HepG2 (cell line): ENCODE data around the gene TUBB3. TPM values are rescaled to one million over a fixed set of nuclear protein-coding genes. Genes with fewer than 3 reads are reported as not detected.
A peak's percentile ranks its signal among the peaks of the same experiment; 100 is the strongest.

ENCODE experiments used
- ATAC-seq: fragments of 200-7000 bp; cut with Tn5 transposase; 3 replicates; pipeline ENCODE4 v1.9.1; 2020; ENCODE audit warnings: mild to moderate bottlenecking, moderate library complexity
- BruUV-seq: library from RNA; stranded (reverse); fragments of 400-500 nt; replicated peaks from 2 replicates; lab custom pipeline; 2021; lab: Mats Ljungman, UMichigan
- CTCF ChIA-PET: fragments of 300-600 bp; formaldehyde crosslinking; extraction: SDS; loops from one replicate; lab custom pipeline; 2021; ENCODE audit warnings: low total read pairs, inconsistent platforms, low intra/inter-chr PET ratio; lab: Yijun Ruan, JAX
- POLR2A ChIA-PET: fragments of 350-600 bp; sonication (Branson Sonifier 250); formaldehyde crosslinking; loops from one replicate; lab custom pipeline; 2020; ENCODE audit warnings: antibody characterized with exemption, inconsistent platforms; lab: Yijun Ruan, JAX
- DNase-seq: peaks from one replicate; pipeline ENCODE4 v3.0.0-alpha.2; 2015; ENCODE audit warnings: low spot score
- FAIRE-seq: peaks from 3 replicates; lab custom pipeline; 2011; peaks lifted over from hg19 to GRCh38; lab: Jason Lieb, UNC
- H2AFZ ChIP-seq: one replicate; pipeline ENCODE4 v1.6.1; 2011; ENCODE audit warnings: low read length, inconsistent platforms
- H3K27ac ChIP-seq: fragments of 300-600 bp; 3 replicates; pipeline ENCODE4 v1.8.0; 2011; ENCODE audit warnings: mixed run types, mild to moderate bottlenecking, mixed read lengths, low read length, inconsistent platforms; ENCODE audit not compliant: insufficient read depth; ENCODE audit errors: extremely low read length
- H3K27me3 ChIP-seq, 2 experiments: fragments of 200-600 bp in 1 of 2; 2 replicates in 1 of 2; 3 replicates in 1 of 2; pipeline versions ENCODE4 v1.6.0 to v1.8.0; 2011; ENCODE audit warnings: low read length in 2 of 2, mild to moderate bottlenecking in 2 of 2, moderate library complexity in 2 of 2, inconsistent platforms in 1 of 2; ENCODE audit not compliant: insufficient read depth in 2 of 2, control insufficient read depth in 1 of 2
- H3K36me3 ChIP-seq, 2 experiments: fragments of 200-600 bp in 1 of 2; replicated peaks in 1 of 2; 2 replicates in 1 of 2; 3 replicates in 1 of 2; pipeline versions ENCODE4 v1.5.1 to v1.8.0; 2011; ENCODE audit warnings: low read length in 2 of 2, inconsistent platforms in 1 of 2; ENCODE audit not compliant: insufficient read depth in 2 of 2, control insufficient read depth in 1 of 2
- H3K4me1 ChIP-seq: 2 replicates; pipeline ENCODE4 v1.5.1; 2012; ENCODE audit warnings: low read length, inconsistent platforms; ENCODE audit not compliant: insufficient read depth
- H3K4me2 ChIP-seq: 2 replicates; pipeline ENCODE4 v1.6.0; 2011; ENCODE audit warnings: low read depth, low read length, inconsistent platforms
- H3K4me3 ChIP-seq, 3 experiments: fragments of 200-600 bp in 1 of 3; sonication (generic), shearing (Covaris generic) in 1 of 3; replicated peaks in 1 of 3; 2 replicates each; pipeline ENCODE4 v1.5.1; 2011 to 2016; ENCODE audit warnings: low read length in 3 of 3, inconsistent platforms in 2 of 3, low read depth in 2 of 3, mild to moderate bottlenecking in 2 of 3, control low read depth in 1 of 3, mixed read lengths in 1 of 3; ENCODE audit not compliant: insufficient read depth in 1 of 3
- H3K79me2 ChIP-seq: one replicate; pipeline ENCODE4 v1.6.1; 2011; ENCODE audit warnings: low read length, inconsistent platforms; ENCODE audit not compliant: insufficient read depth
- H3K9ac ChIP-seq: 2 replicates; pipeline ENCODE4 v1.6.0; 2011; ENCODE audit warnings: mild to moderate bottlenecking, low read depth, low read length, inconsistent platforms; ENCODE audit not compliant: insufficient read depth
- H3K9me3 ChIP-seq: 2 replicates; pipeline ENCODE4 v1.5.1; 2012; ENCODE audit warnings: mild to moderate bottlenecking, low read length
- H4K20me1 ChIP-seq: 2 replicates; pipeline ENCODE4 v1.6.0; 2011; ENCODE audit warnings: inconsistent platforms, mild to moderate bottlenecking, low read length, moderate library complexity; ENCODE audit not compliant: insufficient read depth
- ARID5B ChIP-seq: IDR thresholded peaks from 2 replicates; pipeline ENCODE4 v1.4.0; 2020; ENCODE audit warnings: mild to moderate bottlenecking, missing genetic modification reagents
- DMAP1 ChIP-seq: IDR thresholded peaks from 2 replicates; pipeline ENCODE4 v1.6.1; 2016
- NFYC ChIP-seq: IDR thresholded peaks from 2 replicates; pipeline ENCODE4 v1.6.1; 2016; ENCODE audit warnings: missing genetic modification reagents, missing compliant biosample characterization
- NR2C2 ChIP-seq: sonication (generic); formaldehyde crosslinking; IDR thresholded peaks from 2 replicates; pipeline ENCODE4 v1.4.0; 2020; ENCODE audit warnings: missing genetic modification reagents, mild to moderate bottlenecking, moderate library complexity, borderline replicate concordance
- SP2 ChIP-seq: sonication (generic); formaldehyde crosslinking; IDR thresholded peaks from 2 replicates; pipeline ENCODE4 v1.5.1; 2020; ENCODE audit warnings: mild to moderate bottlenecking, missing genetic modification reagents
- SP4 ChIP-seq: sonication (generic); formaldehyde crosslinking; IDR thresholded peaks from 2 replicates; pipeline ENCODE4 v1.8.1; 2023; ENCODE audit warnings: mild to moderate bottlenecking, missing genetic modification reagents
- THRA ChIP-seq: sonication (generic); formaldehyde crosslinking; IDR thresholded peaks from 2 replicates; pipeline ENCODE4 v1.4.0; 2020; ENCODE audit warnings: missing genetic modification reagents, borderline replicate concordance
- ZBTB21 ChIP-seq: sonication (generic); formaldehyde crosslinking; IDR thresholded peaks from 2 replicates; pipeline ENCODE4 v1.4.0; 2020; ENCODE audit warnings: missing genetic modification reagents
- ZGPAT ChIP-seq: IDR thresholded peaks from 2 replicates; pipeline ENCODE4 v1.6.1; 2016; ENCODE audit warnings: mild to moderate bottlenecking
- ZNF10 ChIP-seq: sonication (generic); formaldehyde crosslinking; IDR thresholded peaks from 2 replicates; pipeline ENCODE4 v1.4.0; 2020; ENCODE audit warnings: mild to moderate bottlenecking, low read depth, missing genetic modification reagents, borderline replicate concordance
- ZNF124 ChIP-seq: sonication (generic); formaldehyde crosslinking; IDR thresholded peaks from 2 replicates; pipeline ENCODE4 v1.4.0; 2020; ENCODE audit warnings: missing genetic modification reagents
- ZNF180 ChIP-seq: sonication (generic); formaldehyde crosslinking; IDR thresholded peaks from 2 replicates; pipeline ENCODE4 v1.4.0; 2020; ENCODE audit warnings: low read depth, missing genetic modification reagents, borderline replicate concordance
- ZNF687 ChIP-seq: sonication (generic); formaldehyde crosslinking; IDR thresholded peaks from 2 replicates; pipeline ENCODE4 v1.5.1; 2020; ENCODE audit warnings: mild to moderate bottlenecking, missing genetic modification reagents, moderate library complexity
- ZNF883 ChIP-seq: sonication (generic); formaldehyde crosslinking; IDR thresholded peaks from 2 replicates; pipeline ENCODE4 v1.5.1; 2020; ENCODE audit warnings: mild to moderate bottlenecking, missing genetic modification reagents; ENCODE audit errors: not compliant biosample characterization
- WGBS: methylation state at CpG from one replicate; pipeline ENCODE4 v1.1.6; 2017; ENCODE audit warnings: low lambda C conversion rate; 5-methylcytosine and 5-hydroxymethylcytosine counted together
- in situ Hi-C: cut with HindIII; loops from 2 replicates; pipeline ENCODE4 v1.10.0; 2017; ENCODE audit warnings: low pct_unique_long_range_greater_than_20kb; ENCODE audit not compliant: extremely low pct_ligation_motif_present
- intact Hi-C: fragments of 100-400 bp; cut with micrococcal nuclease; formaldehyde crosslinking; loops from one replicate; pipeline ENCODE4 v1.10.0; 2022; ENCODE audit not compliant: unreplicated experiment
- polyA plus RNA-seq, 8 experiments: library from polyadenylated mRNA; depleted of rRNA in 3 of 8; stranded (reverse) in 7 of 8; unstranded in 1 of 8; fragments of >200 nt; fragmentation: Illumina TruSeq in 4 of 8; extraction: Trizol in 4 of 8; gene quantifications; 2 replicates each; pipeline versions ENCODE4 v1.2.1 to v1.2.3, GENCODE V29; 2011 to 2016; ENCODE audit warnings: low read depth in 4 of 8, missing spikeins in 1 of 8, mixed read lengths in 1 of 8; ENCODE audit not compliant: insufficient read depth in 1 of 8
- total RNA-seq, 5 experiments: library from RNA; depleted of rRNA; stranded (reverse); fragments of >200 nt; fragmentation: Illumina TruSeq; extraction: Trizol; gene quantifications; 2 replicates each; pipeline ENCODE4 v1.2.3, GENCODE V29; 2016; ENCODE audit warnings: low read depth in 1 of 5

TUBB3 gene
- total and polyA plus RNA-seq, 2 of the 13 experiments (the other 11 are each of a cell fraction or from before 2014, with no cell fraction given): 110 to 185 TPM

- H2AFZ ChIP-seq: no peak overlapping the region
- CTCF ChIA-PET: no interaction called here
- peak; percentile 80 for FAIRE-seq
- WGBS: 99% methylated on average over 7 of the region's 7 CpGs
- H3K36me3 ChIP-seq: peaks cover 35 to 45% of the 10 kb centered on the region in 2 experiments
- no peaks in the 10 kb centered on the region for H3K4me1 ChIP-seq
- H3K4me2 ChIP-seq: no peak overlapping the region
- intact Hi-C loops: no loop called here
- no peaks in the 10 kb centered on the region for H4K20me1 ChIP-seq
- H3K9me3 ChIP-seq: no peaks in the 10 kb centered on the region
- H3K27ac ChIP-seq: no peak overlapping the region
- DNase-seq: peak; percentile 54
- no TSS peak for BruUV-seq
- no peak overlapping the region for H3K9ac ChIP-seq
- POLR2A ChIA-PET: interaction anchor here (0.6 to 1.9 kb wide), 2 partner anchors 36 to 80 kb away, joined by 4 to 6 read pairs; no protein-coding TSS in a partner anchor
- H3K4me3 ChIP-seq: no peak overlapping the region
- H3K79me2 ChIP-seq: no peaks in the 10 kb centered on the region
- in situ Hi-C loops: no loop called here
- H3K27me3 ChIP-seq: no peaks in the 10 kb centered on the region
- peak; percentile 90 for ATAC-seq
- TF ChIP-seq DMAP1 (no peak), ZNF180 (no peak), SP2 (CRISPR knock-in tag) (peak; percentile 87), NFYC (peak; percentile 93), THRA (CRISPR knock-in tag) (no peak), SP4 (CRISPR knock-in tag) (peak; percentile 69; the same call in 1 of the 2 replicates), ZNF10 (no peak), NR2C2 (CRISPR knock-in tag) (0 out of 2 replicates have a peak, but pooled peaks have one; percentile 23), ZNF124 (CRISPR knock-in tag) (no peak), ARID5B (CRISPR knock-in tag) (no peak), ZGPAT (CRISPR knock-in tag) (no peak), ZBTB21 (CRISPR knock-in tag) (no peak), ZNF883 (CRISPR knock-in tag) (no peak), ZNF687 (CRISPR knock-in tag) (0 out of 2 replicates have a peak, but pooled peaks have one; percentile 5)
Measured at GRCh38 chr16:89958068-89958467, 34.9 kb downstream of the TUBB3 start.
